BJ (cell line): ENCODE measurements around the gene DCTN4. TPM values are rescaled to one million over a fixed set of nuclear protein-coding genes. Genes with fewer than 3 reads are reported as not detected.

Experiments
- CTCF ChIA-PET: fragments of 350-600 bp; formaldehyde crosslinking; extraction: SDS; loops from one replicate; lab custom pipeline; 2021; ENCODE audit warnings: antibody characterized with exemption, inconsistent platforms; lab: Yijun Ruan, JAX
- POLR2A ChIA-PET: fragments of 300-600 bp; sonication (Branson Sonifier 250); formaldehyde crosslinking; extraction: SDS; loops from one replicate; lab custom pipeline; 2021; ENCODE audit warnings: antibody characterized with exemption; lab: Charles Lee
- DNase-seq: peaks from one replicate; pipeline ENCODE4 v3.0.0-alpha.2; 2011; ENCODE audit warnings: low read depth
- H3K27me3 ChIP-seq: 2 replicates; pipeline ENCODE4 v1.6.0; 2011; ENCODE audit warnings: low read length; ENCODE audit not compliant: control insufficient read depth, insufficient read depth
- H3K36me3 ChIP-seq: 2 replicates; pipeline ENCODE4 v1.5.1; 2011; ENCODE audit warnings: low read length; ENCODE audit not compliant: control insufficient read depth, insufficient read depth
- H3K4me3 ChIP-seq: 2 replicates; pipeline ENCODE4 v1.5.1; 2011; ENCODE audit warnings: low read depth, mild to moderate bottlenecking, control low read depth, low read length
- polyA plus RNA-seq: library from polyadenylated mRNA; depleted of rRNA; stranded (reverse); fragments of >200 nt; gene quantifications from 2 replicates; pipeline ENCODE4 v1.2.3, GENCODE V29; 2011
- TF ChIP-seq, protein P1 (sequence below): IDR thresholded peaks from 2 replicates; pipeline ENCODE4 v1.5.1; 2011; ENCODE audit warnings: low read depth, mild to moderate bottlenecking, control low read depth, inconsistent platforms, low read length, moderate library complexity; ENCODE audit not compliant: insufficient read depth

DCTN4 gene
- polyA plus RNA-seq, 1 experiment: 50.2 TPM

DNA sequence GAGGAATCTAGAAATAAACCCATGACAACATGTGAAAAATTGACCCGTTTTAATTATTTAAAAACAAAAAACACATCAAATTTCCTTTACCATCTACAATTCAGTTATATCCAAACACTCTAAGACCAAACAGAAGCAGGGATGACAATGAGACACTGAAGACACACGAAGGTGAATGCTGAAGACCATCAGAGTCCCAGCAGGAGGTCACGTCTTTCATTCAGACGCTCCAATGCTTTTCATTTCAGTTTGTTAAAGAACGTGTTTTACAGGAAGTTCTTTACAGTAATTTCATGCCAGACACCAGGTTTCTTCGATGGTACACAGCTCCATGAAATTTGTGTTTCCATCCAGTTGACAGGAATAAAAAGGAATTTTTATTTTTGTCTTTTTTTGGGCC is 68.1 kb downstream of the DCTN4 start:
- H3K36me3 ChIP-seq: peaks cover 17% of the 10 kb centered on the region
- POLR2A ChIA-PET: no interaction called here
- DNase-seq: no peak

DNA sequence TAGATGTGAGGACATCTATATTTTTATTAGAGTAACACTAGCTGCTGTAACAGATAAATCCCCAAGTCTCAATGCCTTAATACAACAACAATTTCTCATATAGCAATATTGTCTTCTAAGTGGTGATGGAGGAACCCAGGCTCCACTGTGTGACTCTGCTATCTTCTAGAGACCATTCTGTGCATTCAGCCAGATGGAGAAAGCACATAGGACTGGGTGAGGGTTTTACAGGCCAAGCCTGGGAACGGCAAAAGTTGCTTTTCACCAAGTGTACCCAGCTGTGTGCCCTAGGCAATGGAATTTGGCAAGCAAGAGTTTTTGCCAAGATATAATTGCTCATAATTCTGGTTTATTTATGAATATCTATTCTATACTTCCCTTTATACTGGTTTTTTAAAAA is 69.7 kb downstream of the DCTN4 start:
- H3K27me3 ChIP-seq: no peaks in the 10 kb centered on the region
- POLR2A ChIA-PET: no interaction called here
- TF ChIP-seq, protein P1, sequence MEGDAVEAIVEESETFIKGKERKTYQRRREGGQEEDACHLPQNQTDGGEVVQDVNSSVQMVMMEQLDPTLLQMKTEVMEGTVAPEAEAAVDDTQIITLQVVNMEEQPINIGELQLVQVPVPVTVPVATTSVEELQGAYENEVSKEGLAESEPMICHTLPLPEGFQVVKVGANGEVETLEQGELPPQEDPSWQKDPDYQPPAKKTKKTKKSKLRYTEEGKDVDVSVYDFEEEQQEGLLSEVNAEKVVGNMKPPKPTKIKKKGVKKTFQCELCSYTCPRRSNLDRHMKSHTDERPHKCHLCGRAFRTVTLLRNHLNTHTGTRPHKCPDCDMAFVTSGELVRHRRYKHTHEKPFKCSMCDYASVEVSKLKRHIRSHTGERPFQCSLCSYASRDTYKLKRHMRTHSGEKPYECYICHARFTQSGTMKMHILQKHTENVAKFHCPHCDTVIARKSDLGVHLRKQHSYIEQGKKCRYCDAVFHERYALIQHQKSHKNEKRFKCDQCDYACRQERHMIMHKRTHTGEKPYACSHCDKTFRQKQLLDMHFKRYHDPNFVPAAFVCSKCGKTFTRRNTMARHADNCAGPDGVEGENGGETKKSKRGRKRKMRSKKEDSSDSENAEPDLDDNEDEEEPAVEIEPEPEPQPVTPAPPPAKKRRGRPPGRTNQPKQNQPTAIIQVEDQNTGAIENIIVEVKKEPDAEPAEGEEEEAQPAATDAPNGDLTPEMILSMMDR: no peak
- DNase-seq: no peak
- H3K36me3 ChIP-seq: peaks cover 17% of the 10 kb centered on the region
- CTCF ChIA-PET: interaction anchor here (0.6 to 4.2 kb wide), 3 partner anchors 11 to 62 kb away, joined by 3 to 21 read pairs (median 3); partner anchors contain the start of gene RBM22
- no peak overlapping the region for H3K4me3 ChIP-seq

More for the DNA sequence above, 68.1 kb downstream of the DCTN4 start:
- TF ChIP-seq, protein P1: no peak
- H3K4me3 ChIP-seq: no peak overlapping the region
- H3K27me3 ChIP-seq: no peaks in the 10 kb centered on the region
- CTCF ChIA-PET: interaction anchor here (0.6 to 4.2 kb wide), 2 partner anchors 9 to 47 kb away, joined by 3 to 21 read pairs; partner anchors contain the start of gene RBM22

DNA sequence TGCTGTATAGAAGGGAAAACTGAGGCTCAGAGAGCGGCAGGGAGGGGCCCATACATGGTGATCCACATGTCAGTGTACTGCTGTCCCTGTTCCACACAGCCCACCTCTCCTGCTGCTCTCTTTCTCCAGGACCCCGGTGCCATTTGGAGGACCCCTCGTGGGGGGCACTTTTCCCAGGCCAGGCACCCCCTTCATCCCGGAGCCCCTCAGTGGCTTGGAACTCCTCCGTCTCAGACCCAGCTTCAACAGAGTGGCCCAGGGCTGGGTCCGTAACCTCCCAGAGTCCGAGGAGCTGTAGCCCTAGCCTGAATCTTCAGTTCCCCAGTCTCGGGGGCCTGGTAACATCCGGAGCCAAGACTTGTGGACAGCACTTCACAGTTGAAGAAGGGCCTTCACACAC is 82.2 kb downstream of the DCTN4 start:
- CTCF ChIA-PET: no interaction called here
- Histone ChIP-seq H3K4me3 (no peak overlapping the region), H3K27me3 (peaks cover 2% of the 10 kb centered on the region), H3K36me3 (no peaks in the 10 kb centered on the region)
- TF ChIP-seq, protein P1: no peak
- POLR2A ChIA-PET: no interaction called here
- no peak for DNase-seq

DNA sequence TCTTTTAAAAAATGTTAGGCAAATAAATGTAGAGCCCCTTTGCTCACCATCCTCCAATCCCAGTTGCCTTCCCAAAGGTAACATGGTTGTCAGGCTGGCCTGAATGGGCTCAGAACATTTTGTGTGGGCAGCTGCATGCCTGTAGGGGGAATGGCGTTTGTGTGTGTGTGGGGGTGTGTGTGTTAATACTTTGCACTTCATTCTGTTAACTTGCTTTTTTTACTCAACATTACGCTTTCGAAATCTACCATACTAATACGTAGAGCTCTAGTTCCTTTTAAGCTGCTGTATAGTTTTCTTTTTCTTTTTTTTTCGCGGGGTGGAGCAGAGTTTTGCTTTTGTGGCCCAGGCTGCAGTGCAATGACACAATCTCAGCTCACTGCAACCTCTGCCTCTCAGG is 83.7 kb downstream of the DCTN4 start:
- TF ChIP-seq, protein P1: no peak
- ChIA-PET POLR2A (no interaction called here), CTCF (interaction anchor here (1.0 to 2.2 kb wide), 2 partner anchors 25 to 118 kb away, joined by 3 to 5 read pairs; partner anchors contain the start of gene RBM22)
- DNase-seq: no peak
- H3K4me3 ChIP-seq: no peak overlapping the region
- peaks cover 2% of the 10 kb centered on the region for H3K27me3 ChIP-seq
- no peaks in the 10 kb centered on the region for H3K36me3 ChIP-seq

DNA sequence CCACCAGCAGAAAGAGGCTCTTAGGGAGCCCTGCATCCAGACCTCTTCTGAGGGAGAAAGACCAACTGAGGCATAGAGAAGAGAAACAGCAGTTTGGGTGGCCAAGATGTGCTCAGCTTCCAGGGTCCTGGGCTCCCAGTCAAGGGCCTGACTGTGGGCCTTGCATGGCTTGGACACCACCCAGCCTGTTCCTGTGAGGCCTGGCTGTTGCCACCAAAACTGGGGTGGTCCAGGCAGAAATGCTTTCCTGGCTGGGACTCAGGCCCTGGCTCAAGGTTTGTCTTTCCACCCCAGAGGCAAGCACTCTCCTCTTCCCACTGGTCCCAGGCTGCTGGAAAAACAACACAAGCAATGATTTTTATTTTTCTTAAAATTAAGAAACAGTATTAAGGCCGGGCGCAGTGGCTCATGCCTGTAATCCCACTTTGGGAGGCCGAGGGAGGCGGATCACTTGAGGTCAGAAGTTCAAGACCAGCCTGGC is 84.4 kb downstream of the DCTN4 start:
- ChIA-PET POLR2A (no interaction called here), CTCF (interaction anchor here (0.8 to 2.2 kb wide), 4 partner anchors 26 to 173 kb away, joined by 3 to 5 read pairs (median 3); partner anchors contain the start of gene RBM22)
- no peak for DNase-seq
- peaks cover 2% of the 10 kb centered on the region for H3K27me3 ChIP-seq
- H3K36me3 ChIP-seq: no peaks in the 10 kb centered on the region
- H3K4me3 ChIP-seq: no peak overlapping the region
- TF ChIP-seq, protein P1: no peak; the same call in 1 of the 2 replicates
